Measurements from ENCODE around the gene AGPS.
"Not testable (repeated sequence)": the region's sequence is repeated elsewhere in the genome, so short reads cannot be mapped to it uniquely, and the experiment has no call there.

AGPS gene

GRCh38 chr2:177391822-177392372, 676 bp upstream of the AGPS start:
- no peak for DNase-seq

GRCh38 chr2:177393203-177393755, 706 bp downstream of the AGPS start:
- DNase-seq: no peak

- DNase-seq: no peak
Measured at GRCh38 chr2:177393824-177394593, 1.4 kb downstream of the AGPS start.

GRCh38 chr2:177394594-177394973, 2.0 kb downstream of the AGPS start:
- DNase-seq: no peak

DNA sequence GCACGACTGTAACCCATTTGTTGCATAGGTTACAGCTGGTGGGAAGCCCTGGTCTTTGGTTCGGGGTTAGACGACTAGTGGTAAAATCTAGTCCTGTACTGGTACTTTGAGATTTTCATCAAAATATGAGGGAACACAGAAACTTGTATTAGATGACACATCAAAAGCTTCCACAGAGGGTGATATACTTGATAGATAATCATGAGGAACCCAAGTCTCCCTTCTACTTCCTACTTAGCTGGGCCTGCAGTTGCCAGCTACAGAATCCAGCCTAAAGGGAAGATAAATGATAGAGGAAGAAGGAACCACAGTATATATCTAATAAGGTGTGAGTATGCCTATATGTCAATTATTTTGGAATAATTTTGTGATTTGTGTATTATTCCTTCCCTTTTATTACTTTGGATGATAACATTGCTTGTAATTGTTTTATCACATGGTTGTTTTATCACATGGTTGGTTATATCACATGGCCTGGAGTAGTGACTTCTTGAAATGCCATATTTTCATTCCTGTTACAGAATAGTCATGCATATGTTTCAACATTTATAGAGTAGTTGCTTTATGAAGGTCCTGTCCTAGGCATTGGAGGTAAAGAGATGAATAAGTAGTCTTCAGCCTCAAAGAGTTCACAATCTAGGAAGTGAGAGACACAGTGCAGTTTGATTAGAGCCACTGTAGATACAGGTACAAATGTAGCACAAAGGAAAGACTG, 2.9 kb downstream of the AGPS start:
- DNase-seq: no peak

DNA sequence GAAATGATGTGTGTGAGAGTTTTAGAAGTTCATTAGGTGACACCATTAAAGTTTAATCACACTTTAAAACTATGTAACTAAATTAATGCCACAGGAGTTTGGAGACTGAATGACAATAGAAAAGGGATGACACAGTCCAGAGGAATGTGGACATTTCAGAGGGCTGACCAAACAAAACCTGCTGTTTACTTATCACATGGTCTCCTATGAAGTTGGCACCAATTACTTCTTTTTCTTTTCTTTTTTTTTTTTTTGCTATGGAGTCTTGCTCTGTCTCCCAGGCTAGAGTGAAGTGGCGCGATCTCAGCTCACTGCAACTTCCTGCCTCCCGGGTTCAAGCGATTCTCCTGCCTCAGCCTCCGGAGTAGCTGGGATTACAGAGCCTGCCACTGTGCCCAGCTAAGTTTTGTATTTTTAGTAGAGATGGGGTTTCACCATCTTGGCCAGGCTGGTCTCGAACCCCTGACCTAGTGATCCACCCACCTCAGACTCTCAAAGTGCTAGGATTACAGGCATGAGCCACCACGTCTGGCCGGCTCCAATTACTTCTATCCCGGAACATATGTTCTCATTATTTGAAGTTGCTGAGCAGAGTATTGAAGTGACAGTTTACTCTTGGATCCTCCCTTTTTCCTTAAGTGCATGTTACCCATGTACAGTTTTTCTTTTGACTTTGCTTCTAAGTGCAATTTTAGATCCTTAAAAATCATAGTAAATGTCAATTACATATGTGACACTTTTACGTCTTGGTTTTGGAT, 4.3 kb downstream of the AGPS start:
- no peak for DNase-seq

DNA sequence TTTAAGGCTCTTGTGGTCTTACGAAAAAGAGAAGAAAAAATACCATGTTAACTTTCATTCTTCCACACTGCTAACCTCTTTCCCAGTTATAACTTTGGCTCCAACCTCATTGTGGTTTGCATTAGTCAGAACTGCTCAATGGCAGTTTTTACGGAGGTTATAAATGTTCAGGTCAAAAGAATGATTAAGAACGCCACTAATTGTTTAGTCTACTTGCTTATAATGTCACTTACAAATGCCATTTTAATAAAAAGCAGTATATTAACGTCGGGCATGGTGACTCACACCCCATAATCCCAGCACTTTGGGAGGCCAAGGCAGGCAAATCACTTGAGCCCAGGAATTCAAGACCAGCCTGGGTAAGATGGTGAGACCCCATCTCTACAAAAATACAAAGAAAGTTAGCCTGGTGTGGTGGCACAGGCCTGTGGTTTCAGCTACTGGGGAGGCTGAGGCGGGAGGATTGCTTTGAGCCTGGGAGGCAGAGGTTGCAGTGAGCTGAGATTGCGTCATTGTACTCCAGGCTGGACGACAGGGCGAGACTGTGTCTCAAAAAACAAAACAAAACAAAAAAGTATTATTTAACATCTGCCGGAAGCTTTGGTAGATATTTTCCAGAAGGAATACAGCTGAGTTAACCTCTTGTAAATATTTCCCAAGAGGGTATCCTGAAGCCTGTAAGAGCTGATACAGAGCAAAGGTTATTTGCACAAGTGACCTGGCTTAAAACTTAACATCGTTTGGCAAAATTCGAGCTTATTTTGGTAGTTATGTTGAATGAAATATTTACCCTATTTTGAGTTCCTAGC, 5.1 kb downstream of the AGPS start:
- DNase-seq: no peak

DNA sequence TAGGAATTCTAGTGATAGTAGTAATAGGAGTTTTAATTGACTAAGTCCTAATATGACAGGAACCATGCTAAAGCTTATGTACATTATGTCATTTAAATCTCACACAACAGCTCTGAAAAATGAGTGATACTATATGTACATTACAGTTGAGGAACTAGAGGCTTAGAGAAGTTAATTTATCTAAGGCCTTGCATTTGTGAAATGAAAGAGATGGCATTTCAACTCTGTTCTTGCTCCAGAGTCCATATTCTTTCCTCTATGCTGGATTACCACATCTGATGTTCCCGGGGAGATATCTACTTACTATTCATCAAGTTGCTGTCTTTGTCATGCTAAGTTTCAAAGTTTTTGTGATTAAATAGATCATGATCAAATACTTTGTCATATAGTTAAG, 5.7 kb downstream of the AGPS start:
- DNase-seq: no peak

DNA sequence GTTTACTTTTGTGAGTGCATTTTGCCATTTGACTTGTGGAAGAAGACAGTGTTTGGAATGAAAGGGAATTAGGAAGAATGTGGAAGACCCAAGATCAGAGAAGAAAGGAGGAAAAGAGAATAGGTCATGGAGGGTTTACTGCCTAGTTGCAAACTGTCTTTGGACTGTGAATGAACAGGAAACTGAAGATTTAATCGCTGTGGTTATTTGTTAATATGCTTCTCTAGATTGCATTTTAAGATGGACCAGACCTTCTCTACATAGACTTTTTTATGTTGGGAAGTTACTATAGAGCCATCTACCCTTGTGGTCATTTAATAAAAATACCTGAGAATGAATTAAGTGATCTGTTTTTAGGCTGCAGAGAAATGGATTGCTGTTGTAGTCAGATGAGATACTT, 6.2 kb downstream of the AGPS start:
- no peak for DNase-seq

- no peak for DNase-seq
Measured at GRCh38 chr2:177399376-177399775, 6.8 kb downstream of the AGPS start.

DNA sequence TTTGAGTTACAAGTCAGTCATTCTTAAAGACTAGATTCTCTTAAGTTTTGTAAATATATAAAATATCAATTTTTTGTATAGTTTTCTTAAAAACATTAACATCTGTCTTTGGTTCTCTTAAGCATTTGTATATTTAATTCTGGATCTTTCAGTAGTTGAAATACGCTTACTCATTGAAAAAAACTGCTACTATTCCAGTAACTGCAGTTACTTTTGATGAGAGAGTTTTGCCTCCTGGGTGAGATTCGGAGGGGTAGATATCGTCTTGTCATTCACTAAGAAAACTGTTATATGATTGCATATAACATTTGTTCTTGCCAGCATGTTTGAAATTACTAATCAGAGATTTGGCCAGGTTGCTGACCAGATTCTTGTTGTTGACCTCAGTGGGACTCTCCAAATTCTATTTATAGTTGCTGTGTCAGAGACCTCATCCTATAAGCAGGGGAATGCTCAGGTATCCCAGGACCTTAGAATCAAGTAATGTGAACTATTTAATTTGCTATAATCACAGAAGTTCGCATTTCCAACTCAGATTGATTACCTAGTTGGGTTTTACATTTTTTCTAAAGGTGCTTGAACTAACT, 7.9 kb downstream of the AGPS start:
- DNase-seq: no peak

DNA sequence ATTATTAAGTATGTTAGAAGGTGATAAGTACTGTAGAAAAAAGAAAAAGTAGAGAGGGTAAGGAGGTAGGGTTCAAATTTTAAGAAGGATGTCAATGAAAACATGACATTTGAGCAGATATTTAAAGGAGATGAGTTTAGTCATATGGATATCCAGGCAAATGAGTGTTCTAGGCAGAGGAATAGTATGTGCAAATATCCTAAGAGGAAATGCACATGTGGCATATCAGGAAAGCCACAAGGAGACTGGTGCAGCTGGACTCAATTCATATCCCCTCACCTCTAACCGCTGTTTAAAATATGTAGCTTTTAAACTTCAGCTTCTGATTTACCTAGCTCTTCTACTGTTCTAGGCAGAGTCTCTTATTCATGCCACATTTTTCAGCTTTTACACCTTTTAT, 9.5 kb downstream of the AGPS start:
- DNase-seq: no peak

DNA sequence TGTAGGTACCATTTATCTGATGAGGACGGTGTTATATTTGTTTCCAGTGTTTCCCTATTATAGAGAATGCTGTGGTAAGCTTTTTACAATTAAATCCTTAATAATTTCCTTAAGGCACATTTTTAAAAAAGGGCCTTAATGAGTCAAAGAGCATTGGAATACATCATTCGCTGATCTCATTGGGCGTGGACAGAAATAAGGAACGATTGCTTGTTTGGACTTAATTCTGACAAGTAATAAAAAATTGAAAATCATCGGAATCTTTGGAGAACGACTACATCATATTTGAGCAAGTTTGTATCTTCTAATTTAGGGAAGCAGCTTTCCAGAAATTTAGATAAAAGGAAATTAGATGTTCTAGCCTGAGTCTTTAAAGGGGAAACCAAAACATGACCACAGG, 11.3 kb downstream of the AGPS start:
- DNase-seq: no peak

GRCh38 chr2:177404243-177404642, 11.7 kb downstream of the AGPS start:
- no peak for DNase-seq

DNA sequence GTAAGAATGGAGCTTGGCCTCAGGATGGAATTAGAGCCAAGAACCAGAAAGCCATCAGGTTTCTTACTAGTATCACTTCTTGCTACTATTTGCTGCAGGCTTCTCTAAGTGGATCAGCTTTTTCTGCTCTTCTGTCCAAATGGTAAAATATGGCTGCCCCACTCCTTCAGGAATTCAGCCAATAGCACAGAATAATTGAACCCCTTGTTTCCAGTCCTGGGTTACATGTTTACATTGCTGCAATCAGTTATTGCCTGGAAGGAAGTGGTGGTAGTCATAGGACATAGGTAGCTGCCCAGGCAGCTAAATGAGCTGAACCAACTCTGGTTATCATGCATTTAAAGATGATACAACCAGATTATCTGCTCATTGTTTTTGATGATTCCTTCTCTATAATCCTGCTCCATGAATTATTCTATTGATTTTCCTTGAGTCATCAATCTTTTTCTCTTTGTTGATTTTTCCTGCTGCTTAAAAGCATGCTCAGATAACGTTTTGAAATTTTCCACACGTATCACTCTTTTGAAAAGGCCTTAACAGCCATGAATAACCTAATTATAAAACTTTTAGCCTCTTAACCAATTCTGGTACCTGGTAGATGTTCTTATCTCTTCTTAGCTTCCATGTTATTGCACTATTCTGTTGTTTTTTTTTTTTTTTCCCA, 12.6 kb downstream of the AGPS start:
- DNase-seq: no peak

DNA sequence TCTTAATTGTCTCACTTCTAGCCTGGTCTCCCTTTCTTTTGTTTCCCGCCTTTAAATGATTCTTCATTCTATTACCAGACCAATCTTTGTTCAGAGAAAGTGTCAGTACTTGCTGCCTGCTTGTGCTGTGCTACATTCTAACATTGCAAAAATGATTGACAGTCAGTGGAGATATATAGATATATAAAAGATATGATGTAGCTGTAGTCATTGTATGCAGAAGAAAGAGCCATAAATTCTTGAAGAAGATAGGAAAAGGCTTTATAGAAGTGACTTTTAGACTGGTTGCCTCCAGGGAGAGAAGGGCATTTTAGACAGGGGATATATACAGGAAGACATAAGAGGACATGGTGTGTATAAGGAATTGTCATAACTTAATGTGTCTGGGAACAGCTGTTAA, 13.6 kb downstream of the AGPS start:
- no peak for DNase-seq

- no peak for DNase-seq
Measured at GRCh38 chr2:177407031-177407430, 14.5 kb downstream of the AGPS start.

GRCh38 chr2:177410629-177411028, 18.1 kb downstream of the AGPS start:
- DNase-seq: not testable (repeated sequence)

DNA sequence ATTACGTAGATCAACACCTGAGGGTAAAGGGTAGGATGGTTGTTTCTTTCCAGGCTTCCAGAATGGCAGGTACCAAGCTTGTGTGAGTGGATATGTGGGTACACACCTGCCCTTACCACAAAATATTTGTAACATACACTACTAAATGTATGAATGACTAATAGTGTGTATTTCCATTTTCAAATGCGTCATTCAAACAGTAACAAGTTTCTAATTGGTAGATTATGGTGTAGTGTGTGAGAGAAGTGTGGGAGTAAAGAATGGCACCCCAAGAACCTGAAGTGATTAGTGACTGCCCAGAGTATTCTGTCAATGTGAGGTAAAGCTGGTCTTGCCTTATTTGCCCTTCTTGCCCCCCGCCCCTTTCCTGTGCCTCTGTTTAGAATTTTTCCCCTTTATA, 21.1 kb downstream of the AGPS start:
- no peak for DNase-seq

DNA sequence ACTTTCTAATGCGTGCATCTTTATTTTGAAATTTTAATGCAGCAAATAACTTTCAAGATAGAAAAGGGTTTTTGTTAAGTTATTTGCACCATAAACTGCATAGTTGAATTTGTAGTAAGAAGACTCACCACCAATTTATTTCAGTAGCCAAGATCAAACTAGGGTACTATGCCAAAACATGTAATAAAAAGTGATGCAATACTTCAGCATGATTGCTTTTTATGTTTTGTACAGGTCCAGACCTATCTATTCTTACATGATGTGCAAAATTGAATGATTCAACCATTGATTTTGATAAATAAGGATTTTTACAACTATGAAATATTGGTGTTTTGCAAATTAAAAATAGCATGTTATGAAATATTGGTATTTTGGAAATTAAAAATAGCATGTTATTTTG, 26.7 kb downstream of the AGPS start:
- no peak for DNase-seq

GRCh38 chr2:177422271-177422670, 29.7 kb downstream of the AGPS start:
- DNase-seq: no peak
